HFF-Myc (cell line): ENCODE results near the gene PIGT.

ENCODE experiments used
- DNase-seq: peaks from one replicate; pipeline ENCODE4 v3.0.0-alpha.2; 2011; ENCODE audit warnings: low read depth; ENCODE audit errors: extremely low read depth
- H3K4me3 ChIP-seq: replicated peaks from 2 replicates; pipeline ENCODE4 v1.5.1; 2011; ENCODE audit warnings: low read depth, mild to moderate bottlenecking, control low read depth, low read length
- CTCF ChIP-seq: IDR thresholded peaks from 2 replicates; pipeline ENCODE4 v1.5.1; 2012; ENCODE audit warnings: mild to moderate bottlenecking, low read depth, low read length, control low read depth; ENCODE audit errors: missing control alignments

Gene PIGT

GRCh38 chr20:45400346-45401031, 15.5 kb upstream of the PIGT start:
- H3K4me3 ChIP-seq = no peak overlapping the region
- no peak for TF ChIP-seq CTCF
- no peak for DNase-seq

DNA sequence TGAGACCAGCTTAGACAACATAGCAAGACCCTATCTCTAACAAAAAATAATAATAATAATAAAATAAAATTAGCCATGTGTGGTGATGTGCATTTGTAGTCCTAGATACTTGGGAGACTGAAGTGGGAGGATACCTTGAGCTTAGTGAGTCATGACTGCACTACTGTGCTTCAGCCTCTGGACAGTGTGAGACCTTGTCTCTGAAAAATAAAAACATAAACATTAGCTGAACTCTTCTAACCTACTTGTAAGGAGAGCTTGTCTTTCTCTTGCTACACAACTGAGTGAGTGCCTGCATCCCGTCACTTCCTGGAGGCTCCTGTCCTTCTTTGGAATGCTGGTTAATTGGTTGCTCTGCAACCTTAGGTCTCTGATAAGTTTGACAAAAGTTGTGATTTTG, 13.0 kb upstream of the PIGT start:
- TF ChIP-seq CTCF = no peak
- DNase-seq = no peak

GRCh38 chr20:45404438-45404837, 11.5 kb upstream of the PIGT start:
- no peak for DNase-seq
- no peak overlapping the region for H3K4me3 ChIP-seq
- TF ChIP-seq CTCF = no peak

More for the DNA sequence above, 13.0 kb upstream of the PIGT start:
- H3K4me3 ChIP-seq = no peak overlapping the region

DNA sequence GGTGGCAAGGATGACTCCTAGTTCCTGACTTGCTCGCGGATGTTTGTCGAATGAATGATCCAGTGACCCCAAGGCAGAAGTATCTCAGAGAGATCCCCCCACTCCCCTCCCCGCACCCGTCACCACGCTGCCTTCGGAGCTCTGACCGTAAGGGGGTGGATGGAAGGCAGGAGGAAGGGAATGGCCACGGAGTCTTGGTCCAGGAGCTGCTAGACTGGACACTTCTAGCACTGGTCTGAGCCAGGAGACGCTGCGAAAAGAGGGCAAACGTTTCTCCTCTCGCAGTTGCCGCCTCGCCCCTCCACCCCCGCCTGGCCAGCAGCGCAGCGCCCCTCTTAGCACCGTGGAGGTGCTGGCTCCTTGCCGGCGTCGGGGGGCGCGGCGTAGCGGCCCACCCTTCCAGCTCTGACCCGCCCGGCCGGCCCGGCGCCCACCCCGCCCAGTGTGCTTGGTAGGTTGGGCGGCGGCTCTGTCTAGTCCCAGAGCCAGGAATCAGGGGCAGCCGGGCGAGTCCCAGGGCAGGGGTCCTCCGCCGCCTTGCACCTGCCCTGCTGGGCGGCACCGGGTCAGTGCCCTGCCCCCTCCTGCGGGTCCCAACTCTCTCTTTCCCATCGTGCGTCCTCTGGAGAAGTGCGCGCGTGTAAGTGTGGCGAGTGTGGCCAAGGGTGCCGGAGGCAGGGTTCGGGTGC, 10.2 kb upstream of the PIGT start:
- H3K4me3 ChIP-seq = peak overlapping the region; percentile 72
- DNase-seq = no peak

DNA sequence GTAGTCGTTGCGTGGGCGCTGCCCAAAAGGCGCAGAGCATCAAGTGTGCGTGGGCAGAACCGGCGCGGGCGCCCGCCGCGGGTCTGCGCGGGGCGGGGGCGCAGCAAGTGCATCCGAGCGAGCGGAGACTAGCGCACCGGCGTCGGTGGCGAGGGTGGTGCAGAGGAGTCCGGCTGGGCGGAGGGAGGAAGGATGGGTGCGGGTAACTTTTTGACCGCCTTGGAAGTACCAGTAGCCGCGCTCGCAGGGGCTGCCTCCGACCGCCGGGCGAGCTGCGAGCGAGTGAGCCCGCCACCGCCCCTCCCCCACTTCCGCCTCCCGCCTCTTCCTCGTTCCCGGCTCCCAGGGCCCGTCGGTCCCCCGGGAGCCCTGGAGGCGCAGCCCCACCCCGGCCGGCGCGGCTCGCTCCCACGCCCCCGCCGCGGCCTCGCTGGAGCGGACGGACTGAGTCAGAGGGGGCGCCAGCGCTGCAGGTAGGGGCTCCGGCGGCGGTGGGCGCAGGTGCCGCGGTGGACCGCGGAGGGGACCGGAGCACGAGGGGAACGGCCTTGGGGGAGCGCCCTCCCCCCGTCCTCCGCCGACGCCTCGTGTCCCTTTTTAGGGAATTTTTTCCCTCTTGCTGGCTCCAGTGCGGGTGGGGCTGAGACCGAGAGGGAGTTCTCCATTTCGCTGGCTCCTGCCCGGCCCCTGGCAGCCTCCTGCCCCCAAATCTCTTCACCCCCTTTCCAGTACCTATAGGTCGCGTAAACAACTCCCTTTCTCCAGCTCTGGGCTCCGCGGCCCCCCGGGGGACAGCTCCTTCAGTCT, 9.5 kb upstream of the PIGT start:
- DNase-seq = no peak
- H3K4me3 ChIP-seq = peak overlapping the region; percentile 72
- TF ChIP-seq CTCF = no peak

More for the DNA sequence above, 10.2 kb upstream of the PIGT start:
- TF ChIP-seq CTCF = no peak

GRCh38 chr20:45407067-45407745, 8.7 kb upstream of the PIGT start:
- peak overlapping the region; percentile 72 for H3K4me3 ChIP-seq
- TF ChIP-seq CTCF = no peak
- DNase-seq = no peak
